Right lobe of liver (tissue), 6 donors: ENCODE results near the gene KCTD2. TPM values are rescaled to one million over a fixed set of nuclear protein-coding genes. Genes with fewer than 3 reads are reported as not detected.
A peak's percentile ranks its signal among the peaks of the same experiment; 100 is the strongest.

Source experiments
- ATAC-seq, 4 donors: fragments of 200-7000 bp; cut with Tn5 transposase; one replicate each; pipeline ENCODE4 v1.9.1; 2020; ENCODE audit warnings: mild to moderate bottlenecking in 4 of 4, moderate library complexity in 4 of 4
- DNase-seq, 3 donors: peaks; one replicate each; pipeline ENCODE4 v3.0.0-alpha.2; 2020
- H3K27ac ChIP-seq, 3 donors: fragments of 200-600 bp; one replicate each; pipeline ENCODE4 v1.8.0; 2022
- H3K27me3 ChIP-seq, 2 donors: fragments of 200-600 bp; one replicate each; pipeline ENCODE4 v1.8.0; 2022
- H3K36me3 ChIP-seq, 4 donors: fragments of 200-600 bp; sonication (generic) in 1 of 4; one replicate each; pipeline versions ENCODE4 v1.5.1 to v1.8.0; 2017 to 2022; ENCODE audit warnings: control low read depth in 1 of 4
- H3K4me1 ChIP-seq, 4 donors: fragments of 200-600 bp; sonication (generic) in 1 of 4; one replicate each; pipeline versions ENCODE4 v1.5.1 to v1.8.0; 2017 to 2022; ENCODE audit warnings: control low read depth in 1 of 4
- H3K4me3 ChIP-seq, 3 donors: fragments of 200-600 bp; one replicate each; pipeline ENCODE4 v1.8.0; 2022
- H3K9me3 ChIP-seq, 4 donors: fragments of 200-600 bp; sonication (generic) in 1 of 4; one replicate each; pipeline versions ENCODE4 v1.5.1 to v1.8.0; 2017 to 2022; ENCODE audit warnings: control low read depth in 1 of 4
- POLR2A ChIP-seq: fragments of 450-650 bp; IDR thresholded peaks from one replicate; pipeline ENCODE4 v1.6.1; 2017; ENCODE audit warnings: antibody characterized with exemption, mild to moderate bottlenecking
- WGBS: methylation state at CpG from one replicate; pipeline ENCODE4 v1.1.6; 2018; ENCODE audit warnings: low coverage, low lambda C conversion rate; ENCODE audit not compliant: insufficient coverage; ENCODE audit errors: missing lambda C conversion rate; 5-methylcytosine and 5-hydroxymethylcytosine counted together
- intact Hi-C, 2 donors: fragments of 100-400 bp; cut with DNase I; formaldehyde crosslinking; loops; one replicate each; pipeline versions ENCODE4 v1.11.2 to v1.14.1; 2022
- small RNA-seq, 2 experiments: library from RNA; depleted of rRNA; stranded (forward); fragments of <200 nt; gene quantifications; one replicate each; pipeline ENCODE3, GENCODE V24; 2016
- total RNA-seq, 6 experiments: library from RNA; depleted of rRNA in 2 of 6; stranded (reverse); fragments of >200 nt in 2 of 6; fragmentation: NEBNext Ultra II Directional in 3 of 6; extraction: Animal tissue kit (Norgen Biotek cat#: 25700) in 3 of 6; gene quantifications; one replicate each; pipeline versions ENCODE4 v1.1.0 to v1.2.4, GENCODE V29; 2016 to 2023
- TF ChIP-seq, protein P1 (sequence below), 4 donors: fragments of 200-600 bp in 3 of 4; fragments of 450-650 bp in 1 of 4; IDR thresholded peaks; one replicate each; pipeline versions ENCODE4 v1.5.1 to v1.8.0; 2016 to 2022; ENCODE audit warnings: antibody characterized with exemption in 4 of 4, mild to moderate bottlenecking in 2 of 4
- donor health status: DM: no; HTN: yes; CAD: no.
- donor health status: DM: no; HTN: no; CAD: no.
- donor health status: DM: no; HTN: no; CAD: no.
- donor health status: DM: no; HTN: yes; CAD: no.
- donor health status: DM: no; HTN: yes; CAD: no.

The KCTD2 gene
- total RNA-seq, 6 experiments from 2014 or later: 7.2 to 10.3 (median 8.1) TPM

DNA sequence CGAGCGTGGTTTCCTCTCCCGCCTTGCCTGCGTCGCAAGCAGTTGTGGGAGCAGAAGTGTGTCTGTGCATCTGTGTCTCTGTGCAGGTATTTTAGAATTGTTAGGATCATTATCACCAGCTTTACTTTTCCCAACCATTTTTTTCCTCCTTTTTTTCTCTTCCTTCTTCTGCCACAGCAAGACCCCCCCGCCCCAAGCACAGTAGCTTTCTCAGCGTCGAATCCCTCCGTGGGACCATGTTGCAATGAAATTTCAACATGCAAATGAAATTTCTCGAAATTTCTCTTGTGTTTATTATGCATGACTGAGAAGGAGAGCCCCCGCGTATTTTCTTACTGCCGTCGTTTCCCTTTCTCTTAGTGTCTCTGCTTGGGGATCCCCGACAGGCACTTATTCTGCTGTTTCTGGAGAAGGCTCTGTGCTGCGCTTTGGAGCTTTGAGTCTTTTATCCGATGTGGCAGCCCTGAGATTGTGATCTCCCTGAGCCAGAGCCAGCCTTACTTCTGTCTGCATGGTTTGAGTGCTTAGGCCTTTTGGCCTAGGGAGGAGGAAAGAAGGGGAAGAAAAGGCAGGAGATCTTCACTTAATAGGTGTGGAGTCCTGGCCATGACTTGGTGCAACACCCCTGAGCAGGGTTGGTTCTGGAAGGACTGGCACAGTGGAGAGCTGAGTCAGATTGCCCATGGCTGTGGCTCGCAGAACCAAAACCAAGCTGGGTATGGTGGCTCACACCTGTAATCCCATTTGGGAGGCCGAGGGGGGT, 67.7 kb downstream of the KCTD2 start:
- ATAC-seq: no peak
- no peaks in the 10 kb centered on the region for H3K27me3 ChIP-seq
- no peaks in the 10 kb centered on the region for H3K36me3 ChIP-seq
- DNase-seq: no peak
- H3K27ac ChIP-seq: peak overlapping the region; percentile 62 to 78 (median 62)
- H3K4me3 ChIP-seq: peak overlapping the region; percentile 38 to 49 (median 43)
- intact Hi-C loops: loop anchor here (10.0 kb wide), 2 partner anchors 50 to 90 kb away; partner anchors contain the start of gene NUP85 (in 1 of the 2)
- TF ChIP-seq POLR2A: no peak
- TF ChIP-seq, protein P1, sequence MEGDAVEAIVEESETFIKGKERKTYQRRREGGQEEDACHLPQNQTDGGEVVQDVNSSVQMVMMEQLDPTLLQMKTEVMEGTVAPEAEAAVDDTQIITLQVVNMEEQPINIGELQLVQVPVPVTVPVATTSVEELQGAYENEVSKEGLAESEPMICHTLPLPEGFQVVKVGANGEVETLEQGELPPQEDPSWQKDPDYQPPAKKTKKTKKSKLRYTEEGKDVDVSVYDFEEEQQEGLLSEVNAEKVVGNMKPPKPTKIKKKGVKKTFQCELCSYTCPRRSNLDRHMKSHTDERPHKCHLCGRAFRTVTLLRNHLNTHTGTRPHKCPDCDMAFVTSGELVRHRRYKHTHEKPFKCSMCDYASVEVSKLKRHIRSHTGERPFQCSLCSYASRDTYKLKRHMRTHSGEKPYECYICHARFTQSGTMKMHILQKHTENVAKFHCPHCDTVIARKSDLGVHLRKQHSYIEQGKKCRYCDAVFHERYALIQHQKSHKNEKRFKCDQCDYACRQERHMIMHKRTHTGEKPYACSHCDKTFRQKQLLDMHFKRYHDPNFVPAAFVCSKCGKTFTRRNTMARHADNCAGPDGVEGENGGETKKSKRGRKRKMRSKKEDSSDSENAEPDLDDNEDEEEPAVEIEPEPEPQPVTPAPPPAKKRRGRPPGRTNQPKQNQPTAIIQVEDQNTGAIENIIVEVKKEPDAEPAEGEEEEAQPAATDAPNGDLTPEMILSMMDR (IDR thresholded peaks at IDR 0.05): no peak
- 38% methylated on average over 13 of the region's 19 CpGs for WGBS
- no peaks in the 10 kb centered on the region for H3K9me3 ChIP-seq
- H3K4me1 ChIP-seq: peaks cover 0 to 23% (median 2%) of the 10 kb centered on the region in 4 donors

Small RNAs within 50 kb of the gene (small RNA-seq; reads per million reads assigned to genes)
- 0 reads per million in 2 experiments for gene AC111186.1
- gene RF00019: 0 reads per million in 2 experiments
- gene RN7SL573P: 0 reads per million in 2 experiments
- gene RNU6-362P: 0 reads per million in 2 experiments

Other genes with a start within 250 kb of the KCTD2 start
- under 1 TPM in 2 of 6 experiments, not detected in 4; 0.10 to 0.13 TPM for gene GRIN2C, start 187.3 kb upstream of the KCTD2 start, total RNA-seq
- 10 to 100 TPM in 2 of 6 experiments, 1 to 10 TPM in 4; 7.7 to 18.7 (median 8.6) TPM for gene FDXR, start 174.2 kb upstream of the KCTD2 start, total RNA-seq
- gene FADS6, start 153.6 kb upstream of the KCTD2 start, total RNA-seq: 1 to 10 TPM; 2.1 to 6.1 (median 3.7) TPM
- not detected for gene USH1G, start 124.0 kb upstream of the KCTD2 start, total RNA-seq
- gene OTOP2, start 123.0 kb upstream of the KCTD2 start, total RNA-seq: not detected
- gene OTOP3, start 111.3 kb upstream of the KCTD2 start, total RNA-seq: not detected
- gene HID1, start 74.5 kb upstream of the KCTD2 start, total RNA-seq: 1 to 10 TPM; 3.5 to 6.6 (median 4.5) TPM
- 1 to 10 TPM in 4 of 6 experiments, under 1 TPM in 2; 0.64 to 2.3 (median 1.4) TPM for gene CDR2L, start 59.6 kb upstream of the KCTD2 start, total RNA-seq
- 100 to 1,000 TPM in 1 of 6 experiments, 10 to 100 TPM in 5; 23.7 to 112 (median 28.1) TPM for gene MRPL58, start 34.6 kb upstream of the KCTD2 start, total RNA-seq
- 100 to 1,000 TPM; 145 to 262 (median 179) TPM for gene ATP5PD, start 256 bp upstream of the KCTD2 start, total RNA-seq
- 1 to 10 TPM; 1.2 to 3.7 (median 1.7) TPM for gene SLC16A5, start 40.7 kb downstream of the KCTD2 start, total RNA-seq
- 1 to 10 TPM; 4.7 to 6.3 (median 5.3) TPM for gene ARMC7, start 62.7 kb downstream of the KCTD2 start, total RNA-seq
- gene NT5C, start 84.5 kb downstream of the KCTD2 start, total RNA-seq: 10 to 100 TPM; 10.5 to 35.1 (median 12.6) TPM
- gene JPT1, start 107.3 kb downstream of the KCTD2 start, total RNA-seq: 10 to 100 TPM; 16.7 to 57.8 (median 29.5) TPM
- gene SUMO2, start 135.7 kb downstream of the KCTD2 start, total RNA-seq: 100 to 1,000 TPM in 3 of 6 experiments, 10 to 100 TPM in 3; 23.6 to 120 (median 108) TPM
- 10 to 100 TPM; 15.3 to 32.8 (median 25.9) TPM for gene NUP85, start 158.5 kb downstream of the KCTD2 start, total RNA-seq
- gene GGA3, start 214.4 kb downstream of the KCTD2 start, total RNA-seq: 10 to 100 TPM; 12.4 to 18.9 (median 15.8) TPM
- 10 to 100 TPM; 29.6 to 37.2 (median 33.7) TPM for gene MRPS7, start 214.7 kb downstream of the KCTD2 start, total RNA-seq
- 10 to 100 TPM in 2 of 6 experiments, 1 to 10 TPM in 4; 7.3 to 21.9 (median 8.2) TPM for gene MIF4GD, start 224.0 kb downstream of the KCTD2 start, total RNA-seq
- 10 to 100 TPM in 2 of 6 experiments, 1 to 10 TPM in 4; 3.8 to 13.4 (median 7.3) TPM for gene SLC25A19, start 242.2 kb downstream of the KCTD2 start, total RNA-seq